Ovary (tissue), 3 donors: ENCODE data around the gene PLOD1.

Source experiments
- EP300 ChIP-seq: sonication (generic); formaldehyde crosslinking; IDR thresholded peaks from one replicate; pipeline ENCODE4 v1.6.1; 2017; ENCODE audit warnings: antibody characterized with exemption
- POLR2A ChIP-seq: fragments of 450-650 bp; IDR thresholded peaks from one replicate; pipeline ENCODE4 v1.6.1; 2017; ENCODE audit warnings: antibody characterized with exemption, mild to moderate bottlenecking, moderate library complexity
- TF ChIP-seq, protein P1 (sequence below), 3 donors: fragments of 450-650 bp in 2 of 3; fragments of 200-600 bp in 1 of 3; IDR thresholded peaks; one replicate each; pipeline versions ENCODE4 v1.5.1 to v1.8.0; 2016 to 2022; ENCODE audit warnings: antibody characterized with exemption in 3 of 3, mild to moderate bottlenecking in 1 of 3
- donor health status: DM: no; HTN: no; CAD: no.

DNA sequence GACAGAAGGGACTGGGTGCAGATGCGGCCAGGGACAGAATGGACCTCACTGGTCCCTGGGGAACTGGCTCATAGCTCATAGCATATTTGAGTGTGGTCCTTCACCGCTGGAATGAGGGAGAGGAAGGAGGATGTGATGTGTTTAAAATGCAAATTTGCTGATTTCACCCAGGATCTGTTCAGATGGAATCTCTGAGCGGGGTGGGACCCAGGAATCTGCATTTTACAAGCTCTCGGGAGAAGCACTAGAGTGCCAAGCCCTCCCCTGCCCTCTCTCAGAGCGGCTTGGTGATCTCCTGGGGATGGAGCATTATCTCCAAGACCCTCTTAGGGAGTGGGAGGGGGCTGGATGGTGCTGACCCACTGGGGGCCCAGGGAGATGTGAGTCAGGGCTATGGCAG is 22.9 kb downstream of the PLOD1 start:
- TF ChIP-seq, protein P1, sequence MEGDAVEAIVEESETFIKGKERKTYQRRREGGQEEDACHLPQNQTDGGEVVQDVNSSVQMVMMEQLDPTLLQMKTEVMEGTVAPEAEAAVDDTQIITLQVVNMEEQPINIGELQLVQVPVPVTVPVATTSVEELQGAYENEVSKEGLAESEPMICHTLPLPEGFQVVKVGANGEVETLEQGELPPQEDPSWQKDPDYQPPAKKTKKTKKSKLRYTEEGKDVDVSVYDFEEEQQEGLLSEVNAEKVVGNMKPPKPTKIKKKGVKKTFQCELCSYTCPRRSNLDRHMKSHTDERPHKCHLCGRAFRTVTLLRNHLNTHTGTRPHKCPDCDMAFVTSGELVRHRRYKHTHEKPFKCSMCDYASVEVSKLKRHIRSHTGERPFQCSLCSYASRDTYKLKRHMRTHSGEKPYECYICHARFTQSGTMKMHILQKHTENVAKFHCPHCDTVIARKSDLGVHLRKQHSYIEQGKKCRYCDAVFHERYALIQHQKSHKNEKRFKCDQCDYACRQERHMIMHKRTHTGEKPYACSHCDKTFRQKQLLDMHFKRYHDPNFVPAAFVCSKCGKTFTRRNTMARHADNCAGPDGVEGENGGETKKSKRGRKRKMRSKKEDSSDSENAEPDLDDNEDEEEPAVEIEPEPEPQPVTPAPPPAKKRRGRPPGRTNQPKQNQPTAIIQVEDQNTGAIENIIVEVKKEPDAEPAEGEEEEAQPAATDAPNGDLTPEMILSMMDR (IDR thresholded peaks at IDR 0.05) = no peak
- TF ChIP-seq EP300 (no peak), POLR2A (no peak)
